Urinary bladder (tissue), 4 donors: ENCODE measurements around the gene KRT86. TPM values are rescaled to one million over a fixed set of nuclear protein-coding genes. Genes with fewer than 3 reads are reported as not detected.

Experiments
- DNase-seq: peaks from one replicate; pipeline ENCODE4 v3.0.0-alpha.2; 2015; ENCODE audit errors: extremely low spot score
- H3K27ac ChIP-seq: one replicate; pipeline ENCODE4 v1.5.1; 2013; ENCODE audit warnings: low read depth, mild to moderate bottlenecking, moderate library complexity
- H3K36me3 ChIP-seq: one replicate; pipeline ENCODE4 v1.6.1; 2013; ENCODE audit warnings: mild to moderate bottlenecking, moderate library complexity; ENCODE audit not compliant: insufficient read depth
- H3K4me1 ChIP-seq: one replicate; pipeline ENCODE4 v1.6.1; 2013; ENCODE audit warnings: mild to moderate bottlenecking, moderate library complexity; ENCODE audit not compliant: insufficient read depth
- H3K4me3 ChIP-seq: one replicate; pipeline ENCODE4 v1.5.1; 2013; ENCODE audit warnings: low read depth, low read length
- WGBS: extraction: QIAGEN DNeasy Blood & Tissue Kit; methylation state at CpG from one replicate; pipeline ENCODE4 v1.1.7; 2013; 5-methylcytosine and 5-hydroxymethylcytosine counted together
- polyA plus RNA-seq: library from polyadenylated mRNA; stranded (reverse); fragments of 200-250 nt; gene quantifications from one replicate; pipeline ENCODE4 v1.2.3, GENCODE V29; 2013
- total RNA-seq: library from RNA; depleted of rRNA; stranded (reverse); fragments of >200 nt; gene quantifications from one replicate; pipeline ENCODE4 v1.2.3, GENCODE V29; 2014
- donor health status: healthy with polysubstance abuse.
- donor health status: healthy.

The KRT86 gene
- total and polyA plus RNA-seq, 2 donors: 0.15 TPM; not detected in 1

DNA sequence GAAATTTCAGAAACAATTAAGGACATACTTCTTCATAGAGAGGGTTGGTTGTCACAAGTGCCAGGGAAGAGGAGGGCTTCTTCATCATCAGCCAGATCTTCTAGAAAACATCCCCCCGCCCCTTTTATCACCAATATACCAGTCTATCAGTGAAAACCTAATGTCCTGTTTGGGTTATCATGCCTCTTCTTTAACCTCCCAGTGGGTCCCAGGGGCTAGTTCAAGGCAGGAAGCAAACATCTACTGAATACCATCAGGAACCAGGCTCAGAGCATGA, 13.3 kb upstream of the KRT86 start:
- WGBS: 79% methylated on average over 1 of the region's 1 CpG
- H3K27ac ChIP-seq: no peak overlapping the region

DNA sequence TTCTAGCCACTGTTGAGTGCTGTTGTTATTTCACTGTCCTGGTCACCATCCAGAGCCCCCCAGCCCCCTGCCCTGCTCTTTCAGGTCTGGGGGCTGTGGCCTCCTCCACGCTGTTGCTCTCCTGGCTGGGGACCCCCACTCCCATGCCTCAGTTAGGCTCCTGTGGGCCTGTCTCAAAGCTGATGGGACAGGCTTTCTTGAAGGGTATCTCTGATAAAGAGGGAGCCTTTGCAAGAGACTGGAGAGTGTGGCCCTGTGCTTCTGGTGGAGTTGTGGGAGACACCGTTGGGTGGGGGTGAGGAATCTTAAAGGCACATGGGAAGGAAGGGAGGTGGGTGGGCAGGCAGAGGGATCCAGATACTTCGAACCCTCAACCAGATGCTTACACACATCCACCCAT, 12.2 kb upstream of the KRT86 start:
- Histone ChIP-seq H3K4me3 (no peak overlapping the region), H3K36me3 (no peaks in the 10 kb centered on the region), H3K4me1 (no peaks in the 10 kb centered on the region), H3K27ac (no peak overlapping the region)
- no peak for DNase-seq
- WGBS: 87% methylated on average over 3 of the region's 3 CpGs

More for the DNA sequence above, 13.3 kb upstream of the KRT86 start:
- Histone ChIP-seq H3K4me1 (no peaks in the 10 kb centered on the region), H3K4me3 (no peak overlapping the region), H3K36me3 (no peaks in the 10 kb centered on the region)
- no peak for DNase-seq

DNA sequence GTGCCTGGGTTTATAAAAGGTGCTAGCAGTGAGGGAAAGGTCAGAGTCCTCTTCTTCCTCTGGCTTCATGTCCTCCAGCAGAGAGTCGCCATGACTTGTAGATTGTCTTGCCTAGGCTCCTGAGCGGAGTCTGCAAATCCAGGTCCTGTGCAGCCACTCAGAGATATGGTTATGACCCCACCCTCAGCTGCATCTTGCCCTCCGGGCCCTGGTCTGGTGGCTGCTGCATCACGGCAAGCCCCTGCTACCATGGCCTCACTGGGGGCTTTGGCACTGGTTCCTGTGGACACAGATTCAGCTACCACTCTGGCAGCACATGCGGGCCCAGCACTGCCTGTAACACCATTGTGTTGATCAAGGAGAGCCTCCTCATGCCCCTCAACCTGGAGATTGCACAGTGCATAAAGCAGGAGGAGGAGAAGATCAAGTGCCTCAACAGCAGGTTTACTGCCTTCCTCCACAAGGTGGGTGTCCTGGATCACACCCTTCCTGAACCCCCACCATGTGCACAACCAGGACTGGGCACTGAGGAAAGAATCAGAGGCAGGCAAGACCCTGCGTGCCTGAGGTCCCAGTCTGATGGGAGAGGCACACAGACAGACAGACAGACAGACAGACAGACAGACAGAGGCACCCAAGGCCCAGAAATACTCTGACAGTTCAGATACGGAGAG, 10.5 kb upstream of the KRT86 start:
- no peak for DNase-seq
- H3K27ac ChIP-seq: no peak overlapping the region
- H3K36me3 ChIP-seq: no peaks in the 10 kb centered on the region
- H3K4me3 ChIP-seq: no peak overlapping the region
- 91% methylated on average over 7 of the region's 7 CpGs for WGBS
- no peaks in the 10 kb centered on the region for H3K4me1 ChIP-seq

DNA sequence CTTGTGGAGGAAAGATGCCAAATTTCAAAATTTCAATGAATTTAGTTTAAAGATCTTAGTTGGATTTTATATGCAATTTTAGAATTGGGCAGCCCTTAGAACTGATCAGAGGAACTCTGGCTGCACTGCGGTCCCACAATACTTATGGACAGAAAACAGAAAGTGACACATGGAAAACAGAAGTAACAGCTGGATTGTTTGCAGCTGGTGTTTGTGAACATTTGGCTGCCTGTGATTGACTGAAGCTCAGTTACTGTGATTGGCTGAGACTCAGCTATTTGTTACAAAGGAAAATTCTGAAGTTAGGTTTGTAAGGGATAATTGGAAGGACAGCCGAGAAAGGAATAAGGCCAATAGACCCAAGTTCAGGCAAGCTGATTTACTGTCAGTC, 10.0 kb upstream of the KRT86 start:
- no peak for DNase-seq
- no peak overlapping the region for H3K27ac ChIP-seq
- WGBS: 83% methylated on average over 2 of the region's 2 CpGs

DNA sequence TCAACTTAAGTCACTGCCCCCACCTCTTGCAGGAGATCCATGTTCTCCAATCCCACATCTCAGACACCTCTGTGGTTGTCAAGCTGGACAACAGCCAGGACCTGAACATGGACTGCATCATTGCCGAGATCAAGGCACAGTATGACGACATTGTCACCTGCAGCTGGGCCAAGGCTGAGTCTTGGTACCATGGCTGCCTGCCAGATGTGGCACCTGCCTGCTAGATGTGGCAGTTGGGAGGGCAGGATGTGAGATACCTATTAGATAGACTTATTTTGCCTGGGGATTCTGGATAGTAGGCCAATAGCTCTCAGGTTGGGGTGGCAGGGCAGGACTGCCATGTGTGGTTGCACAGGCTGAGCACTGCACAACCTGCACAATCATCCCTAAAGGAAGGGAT, 7.9 kb upstream of the KRT86 start:
- no peaks in the 10 kb centered on the region for H3K36me3 ChIP-seq
- no peak overlapping the region for H3K4me3 ChIP-seq
- 88% methylated on average over 2 of the region's 2 CpGs for WGBS
- no peaks in the 10 kb centered on the region for H3K4me1 ChIP-seq
- no peak overlapping the region for H3K27ac ChIP-seq
- no peak for DNase-seq

More for the DNA sequence above, 10.0 kb upstream of the KRT86 start:
- no peaks in the 10 kb centered on the region for H3K4me1 ChIP-seq
- no peak overlapping the region for H3K4me3 ChIP-seq
- no peaks in the 10 kb centered on the region for H3K36me3 ChIP-seq

DNA sequence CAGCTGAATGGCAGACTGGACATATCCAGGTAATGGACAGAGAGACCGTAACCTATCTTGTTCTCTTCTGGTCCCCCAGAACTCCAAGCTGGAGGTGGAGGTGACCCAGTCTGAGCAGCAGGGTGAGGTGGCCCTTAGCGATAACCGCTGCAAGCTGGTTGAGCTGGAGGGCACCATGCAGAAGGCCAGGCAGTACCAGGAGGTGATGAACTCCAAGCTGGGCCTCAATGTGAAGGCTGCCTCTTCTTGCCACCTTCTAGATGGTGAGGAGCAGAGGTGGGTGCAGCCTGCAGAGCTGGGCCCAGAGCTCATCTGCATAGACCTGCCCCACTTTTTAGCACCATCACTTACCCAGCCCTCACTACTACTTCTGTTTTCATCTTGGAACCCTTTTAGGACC, 7.2 kb upstream of the KRT86 start:
- over 99% methylated on average over 3 of the region's 3 CpGs for WGBS
- H3K4me3 ChIP-seq: no peak overlapping the region
- H3K27ac ChIP-seq: no peak overlapping the region
- H3K4me1 ChIP-seq: no peaks in the 10 kb centered on the region
- no peaks in the 10 kb centered on the region for H3K36me3 ChIP-seq
- DNase-seq: no peak

DNA sequence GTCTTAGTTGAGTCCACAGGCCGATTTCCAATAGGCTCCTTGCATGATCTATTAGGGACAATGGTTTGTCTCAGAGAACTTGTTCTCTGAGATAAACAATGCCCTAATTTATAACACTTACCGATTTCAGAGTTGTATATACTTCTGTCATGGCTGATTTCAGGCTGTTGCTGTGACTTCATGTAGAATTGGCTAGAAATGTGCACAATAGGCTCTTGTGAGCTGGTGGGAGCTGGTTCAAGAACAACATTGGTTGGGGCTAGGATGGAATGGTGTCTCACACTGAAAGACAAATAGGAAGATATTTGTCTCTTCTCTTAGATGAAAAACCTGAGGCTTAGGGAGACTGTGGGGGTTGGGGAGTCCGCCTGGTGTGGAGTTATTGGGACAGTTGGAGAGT, 6.7 kb upstream of the KRT86 start:
- H3K4me3 ChIP-seq: no peak overlapping the region
- no peak for DNase-seq
- H3K4me1 ChIP-seq: no peaks in the 10 kb centered on the region
- no peak overlapping the region for H3K27ac ChIP-seq
- WGBS: 86% methylated on average over 3 of the region's 3 CpGs
- no peaks in the 10 kb centered on the region for H3K36me3 ChIP-seq

DNA sequence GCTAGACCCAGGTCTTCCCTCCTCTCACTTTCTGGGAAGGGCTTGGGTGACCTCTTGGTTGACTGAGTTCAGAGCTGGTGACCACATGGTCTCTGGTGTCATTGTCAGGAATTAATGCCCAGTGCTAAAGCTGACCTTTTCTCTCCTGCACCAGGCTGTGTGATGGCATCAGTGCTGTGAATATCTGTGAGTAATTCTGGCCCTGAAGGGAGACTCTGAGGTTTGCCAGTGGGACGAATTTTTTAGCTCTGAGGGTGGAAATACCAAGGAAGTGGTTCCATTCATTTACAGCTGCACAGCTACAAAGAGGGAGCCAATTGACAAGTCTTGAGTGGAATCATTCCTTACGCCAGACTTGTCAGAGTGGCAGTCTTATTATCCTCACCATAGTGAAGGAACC, 6.2 kb upstream of the KRT86 start:
- DNase-seq: no peak
- Histone ChIP-seq H3K36me3 (no peaks in the 10 kb centered on the region), H3K4me1 (no peaks in the 10 kb centered on the region), H3K4me3 (no peak overlapping the region), H3K27ac (no peak overlapping the region)
- 73% methylated on average over 2 of the region's 2 CpGs for WGBS

DNA sequence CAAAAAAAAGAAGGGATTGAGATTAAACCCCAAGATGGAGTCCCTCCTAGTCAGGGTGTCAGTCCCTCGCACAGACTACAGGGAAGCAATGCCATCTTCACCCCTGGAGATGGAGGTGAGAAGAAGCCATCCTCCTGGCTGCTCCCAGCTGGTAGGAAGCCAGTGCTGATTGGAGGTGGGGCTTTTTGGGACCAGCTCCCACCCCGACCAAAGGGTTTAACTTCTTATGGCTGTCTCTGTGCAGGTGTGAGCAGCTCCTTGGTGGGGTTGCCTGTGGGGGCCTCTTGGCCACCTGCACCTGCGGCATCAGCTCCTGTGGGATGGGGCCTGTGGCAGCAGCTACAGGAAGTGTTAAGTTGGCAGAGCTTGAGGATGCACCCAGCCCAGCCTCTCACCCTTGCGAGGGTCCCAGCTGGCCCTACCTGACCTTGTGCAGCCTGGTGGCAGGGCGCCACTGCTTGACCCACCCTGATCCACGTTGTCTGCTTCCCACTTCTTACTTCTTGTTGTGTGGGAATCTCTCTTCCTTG, 3.8 kb upstream of the KRT86 start:
- H3K4me1 ChIP-seq: no peaks in the 10 kb centered on the region
- 79% methylated on average over 6 of the region's 6 CpGs for WGBS
- no peak overlapping the region for H3K27ac ChIP-seq
- no peaks in the 10 kb centered on the region for H3K36me3 ChIP-seq
- H3K4me3 ChIP-seq: no peak overlapping the region
- no peak for DNase-seq

DNA sequence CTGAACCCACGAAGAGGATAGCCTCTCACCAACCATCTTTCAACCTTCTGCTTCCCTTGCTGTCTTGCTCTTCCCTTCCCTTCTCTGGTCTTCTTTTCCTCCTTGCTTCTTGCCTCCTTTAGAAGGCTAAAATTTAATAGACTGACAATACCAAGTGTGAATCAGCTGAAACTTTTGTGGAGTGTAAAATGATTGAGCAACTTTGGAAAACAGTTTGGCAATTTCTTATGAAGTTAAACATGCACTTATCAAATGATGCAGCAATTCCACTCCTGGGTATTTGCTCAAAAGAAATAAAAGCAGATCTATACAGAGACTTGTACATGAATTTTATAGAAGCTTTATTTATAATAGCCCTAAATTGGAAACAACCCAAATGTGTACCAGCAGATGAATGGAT, 3.3 kb upstream of the KRT86 start:
- Histone ChIP-seq H3K36me3 (no peaks in the 10 kb centered on the region), H3K4me1 (no peaks in the 10 kb centered on the region), H3K4me3 (no peak overlapping the region), H3K27ac (no peak overlapping the region)
- no peak for DNase-seq
- WGBS: 85% methylated on average over 1 of the region's 1 CpG

DNA sequence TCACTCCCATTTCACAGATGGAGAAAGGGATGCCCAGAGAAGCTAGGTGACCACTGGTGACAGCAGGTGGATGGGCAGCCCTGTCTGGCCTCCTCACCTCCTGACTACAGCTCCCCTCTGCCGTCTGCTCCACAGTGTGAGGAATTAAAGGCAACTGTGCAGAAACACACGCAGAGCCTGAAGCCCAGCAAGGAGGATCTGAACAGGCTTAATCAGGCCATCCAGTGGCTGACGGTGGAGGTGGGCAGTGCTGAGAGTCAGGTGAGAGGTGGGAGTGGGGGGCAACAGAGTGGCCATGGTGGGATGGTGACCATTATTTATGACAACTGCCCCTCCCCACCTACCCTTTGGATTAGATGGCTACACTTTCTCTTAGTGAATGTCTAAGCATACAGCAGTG, 1.2 kb downstream of the KRT86 start:
- WGBS: 85% methylated on average over 3 of the region's 3 CpGs
- no peaks in the 10 kb centered on the region for H3K4me1 ChIP-seq
- H3K27ac ChIP-seq: no peak overlapping the region
- H3K36me3 ChIP-seq: no peaks in the 10 kb centered on the region
- DNase-seq: no peak
- no peak overlapping the region for H3K4me3 ChIP-seq

DNA sequence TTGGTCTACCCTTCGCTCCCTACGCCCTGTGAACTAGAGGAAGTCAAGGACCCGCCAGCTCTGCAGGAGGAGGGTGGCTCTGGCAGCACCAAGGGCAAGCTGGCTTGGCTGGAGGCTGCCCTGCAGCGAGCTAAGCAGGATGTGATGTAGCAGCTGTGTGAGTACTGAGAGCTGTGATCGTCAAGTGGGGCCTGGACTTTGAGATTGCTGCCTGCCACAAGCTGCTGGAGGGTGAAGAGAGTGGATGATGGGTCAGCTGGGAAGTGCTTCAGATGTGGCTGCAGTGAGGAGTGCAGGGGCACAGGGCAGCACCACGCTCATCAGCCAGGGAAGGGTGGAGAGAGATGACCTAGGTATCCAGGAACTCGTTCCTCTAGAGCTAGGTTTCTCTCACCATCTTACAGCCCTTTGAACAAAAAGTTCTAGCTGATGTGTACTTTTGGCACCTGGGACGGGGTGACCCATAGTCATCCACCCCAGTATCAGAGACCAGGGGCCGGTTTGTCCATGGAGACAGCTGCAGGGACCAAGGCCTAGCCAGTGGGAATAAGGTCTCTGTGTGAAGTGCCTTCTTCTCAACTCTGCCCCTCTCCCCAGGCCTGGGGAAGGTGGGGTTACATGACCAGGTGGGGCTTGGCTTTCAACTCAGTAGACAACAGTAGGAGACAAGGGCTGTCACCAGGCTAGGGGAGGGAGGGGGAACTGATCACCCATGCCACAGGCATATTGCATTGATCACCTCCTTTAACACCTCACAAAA, 3.2 kb downstream of the KRT86 start:
- Histone ChIP-seq H3K4me1 (no peaks in the 10 kb centered on the region), H3K27ac (no peak overlapping the region)
- 92% methylated on average over 9 of the region's 9 CpGs for WGBS

DNA sequence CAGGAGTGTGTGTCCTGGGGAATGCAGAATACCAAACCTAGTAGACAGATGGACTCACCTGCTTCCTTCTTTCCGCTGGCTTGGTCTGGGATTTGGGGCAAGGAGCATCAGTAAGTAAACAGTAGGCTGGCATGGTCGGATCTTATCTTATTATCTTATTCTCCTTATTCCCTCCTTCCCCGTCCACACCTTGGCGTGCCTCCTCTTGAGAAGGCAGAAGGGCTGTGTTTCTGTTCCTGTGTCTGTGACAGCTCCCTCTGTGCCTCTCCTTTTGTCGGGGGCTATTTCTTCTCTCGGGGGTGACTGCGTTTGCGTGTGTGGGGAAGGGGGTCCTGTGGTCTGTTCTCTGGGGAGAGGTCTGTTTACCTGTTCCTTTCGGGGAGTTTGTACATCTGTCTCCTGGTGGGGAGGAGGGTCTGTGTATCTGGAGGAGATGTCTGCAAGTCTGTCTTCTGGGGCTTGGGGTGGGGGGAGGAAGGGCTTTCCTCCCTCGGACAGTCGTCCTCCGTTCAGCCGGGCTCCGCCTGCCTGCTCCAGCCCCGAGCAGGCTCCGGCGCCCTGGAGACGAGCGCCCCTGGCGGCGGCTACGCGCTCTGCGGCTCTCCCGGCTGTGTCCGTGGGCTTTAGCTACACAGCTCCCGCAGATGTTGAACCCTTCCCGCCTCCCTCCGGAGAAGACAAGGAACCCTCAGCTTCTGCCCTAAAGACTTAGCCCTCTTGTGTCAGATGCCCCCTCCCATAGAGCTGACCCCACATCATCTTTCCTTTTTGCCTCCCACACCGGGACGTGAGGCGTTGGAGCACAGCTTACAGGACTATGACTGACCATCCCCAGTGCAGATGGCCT, 4.4 kb downstream of the KRT86 start:
- Histone ChIP-seq H3K4me3 (no peak overlapping the region), H3K36me3 (no peaks in the 10 kb centered on the region), H3K4me1 (no peaks in the 10 kb centered on the region), H3K27ac (no peak overlapping the region)
- DNase-seq: no peak
- WGBS: 20% methylated on average over 32 of the region's 32 CpGs

More for the DNA sequence above, 3.2 kb downstream of the KRT86 start:
- Histone ChIP-seq H3K36me3 (no peaks in the 10 kb centered on the region), H3K4me3 (no peak overlapping the region)
- no peak for DNase-seq
